SK-N-SH treated with all-trans-retinoic acid at 6 μM for 48 hours (cell line): ENCODE data around the gene CRYBA4.

ENCODE experiments used
- ATAC-seq: fragments of 200-7000 bp; cut with Tn5 transposase; 3 replicates; pipeline ENCODE4 v1.9.1; 2020; ENCODE audit warnings: mild to moderate bottlenecking, moderate library complexity
- ARNTL ChIP-seq: fragments of 450-650 bp; formaldehyde crosslinking; IDR thresholded peaks from 2 replicates; pipeline ENCODE4 v1.5.0; 2020; ENCODE audit warnings: low read depth, mild to moderate bottlenecking, moderate library complexity, borderline replicate concordance
- BACH2 ChIP-seq: fragments of 250-450 bp; sonication (Bioruptor Pico); IDR thresholded peaks from 2 replicates; pipeline ENCODE4 v1.9.0; 2021; ENCODE audit warnings: mild to moderate bottlenecking, borderline replicate concordance
- CSDC2 ChIP-seq: fragments of 250-450 bp; sonication (Bioruptor Pico); IDR thresholded peaks from 2 replicates; pipeline ENCODE4 v1.5.0; 2020; ENCODE audit warnings: mild to moderate bottlenecking, moderate library complexity
- CSRNP3 ChIP-seq: fragments of 250-450 bp; sonication (Bioruptor Pico); IDR thresholded peaks from 2 replicates; pipeline ENCODE4 v1.5.1; 2021; ENCODE audit warnings: mild to moderate bottlenecking, moderate library complexity
- ISL1 ChIP-seq: fragments of 250-450 bp; sonication (Bioruptor Pico); IDR thresholded peaks from 2 replicates; pipeline ENCODE4 v2.1.2; 2022; ENCODE audit warnings: mild to moderate bottlenecking, moderate library complexity
- PPARA ChIP-seq: fragments of 250-450 bp; sonication (Bioruptor Pico); IDR thresholded peaks from 2 replicates; pipeline ENCODE4 v1.5.0; 2020; ENCODE audit warnings: mild to moderate bottlenecking, borderline replicate concordance
- RARB ChIP-seq: fragments of 250-450 bp; sonication (Bioruptor Pico); IDR thresholded peaks from 2 replicates; pipeline ENCODE4 v1.8.0; 2021; ENCODE audit warnings: mild to moderate bottlenecking, moderate library complexity
- SNAI2 ChIP-seq: fragments of 250-450 bp; sonication (Bioruptor Pico); IDR thresholded peaks from 2 replicates; pipeline ENCODE4 v1.5.0; 2020; ENCODE audit warnings: mild to moderate bottlenecking, moderate library complexity
- TCF4 ChIP-seq: fragments of 250-450 bp; sonication (Bioruptor Pico); IDR thresholded peaks from 2 replicates; pipeline ENCODE4 v1.8.0; 2021; ENCODE audit warnings: mild to moderate bottlenecking, moderate library complexity, borderline replicate concordance
- TOX ChIP-seq: fragments of 250-450 bp; sonication (Bioruptor Pico); IDR thresholded peaks from 2 replicates; pipeline ENCODE4 v1.8.0; 2021; ENCODE audit warnings: mild to moderate bottlenecking, moderate library complexity, borderline replicate concordance
- ZC3H10 ChIP-seq: fragments of 250-450 bp; sonication (Bioruptor Pico); IDR thresholded peaks from 2 replicates; pipeline ENCODE4 v1.5.1; 2021; ENCODE audit warnings: mild to moderate bottlenecking, moderate library complexity
- ZFP3 ChIP-seq: fragments of 250-450 bp; sonication (Bioruptor Pico); IDR thresholded peaks from 2 replicates; pipeline ENCODE4 v1.5.0; 2020; ENCODE audit warnings: mild to moderate bottlenecking, moderate library complexity
- ZFP30 ChIP-seq: fragments of 450-650 bp; formaldehyde crosslinking; IDR thresholded peaks from 2 replicates; pipeline ENCODE4 v1.5.0; 2022; ENCODE audit warnings: mild to moderate bottlenecking, moderate library complexity
- ZNF565 ChIP-seq: fragments of 450-650 bp; formaldehyde crosslinking; conservative IDR thresholded peaks from 2 replicates; pipeline ENCODE4 v1.5.0; 2020; ENCODE audit warnings: low read depth, mild to moderate bottlenecking, moderate library complexity
- ZNF70 ChIP-seq: fragments of 450-650 bp; formaldehyde crosslinking; IDR thresholded peaks from 2 replicates; pipeline ENCODE4 v1.5.0; 2020; ENCODE audit warnings: mild to moderate bottlenecking, moderate library complexity
- TF ChIP-seq, protein P1 (sequence below): fragments of 250-450 bp; sonication (Bioruptor Pico); IDR thresholded peaks from 2 replicates; pipeline ENCODE4 v1.5.0; 2020; ENCODE audit warnings: mild to moderate bottlenecking, moderate library complexity
- TF ChIP-seq, protein P2 (sequence below): fragments of 250-450 bp; sonication (Bioruptor Pico); IDR thresholded peaks from 2 replicates; pipeline ENCODE4 v1.5.1; 2020; ENCODE audit warnings: low read depth, mild to moderate bottlenecking, moderate library complexity
- TF ChIP-seq, protein P3 (sequence below): fragments of 250-450 bp; sonication (Bioruptor Pico); IDR thresholded peaks from 2 replicates; pipeline ENCODE4 v1.8.0; 2020; ENCODE audit warnings: mild to moderate bottlenecking, moderate library complexity, borderline replicate concordance

Gene CRYBA4

DNA sequence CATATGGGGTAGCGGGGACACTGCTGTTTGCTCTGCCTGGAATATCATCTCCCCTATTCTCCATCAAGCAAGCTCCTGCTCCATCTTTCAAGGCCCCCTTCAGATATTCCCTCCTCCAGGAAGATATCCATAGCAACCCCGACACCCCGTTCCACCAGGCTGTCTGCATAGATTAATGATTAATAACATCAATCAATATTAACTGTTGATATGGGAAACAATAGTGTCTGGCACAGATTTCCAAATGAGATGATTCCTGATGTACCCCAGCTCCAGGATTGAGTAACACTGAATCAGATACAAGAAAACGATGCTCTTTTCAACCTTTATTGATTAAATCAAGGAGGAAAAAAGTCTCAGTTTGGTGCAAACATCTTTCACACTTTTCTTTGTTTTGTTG, 24.3 kb upstream of the CRYBA4 start:
- TF ChIP-seq CSRNP3 (CRISPR knock-in tag), result no peak
- TF ChIP-seq, protein P1, sequence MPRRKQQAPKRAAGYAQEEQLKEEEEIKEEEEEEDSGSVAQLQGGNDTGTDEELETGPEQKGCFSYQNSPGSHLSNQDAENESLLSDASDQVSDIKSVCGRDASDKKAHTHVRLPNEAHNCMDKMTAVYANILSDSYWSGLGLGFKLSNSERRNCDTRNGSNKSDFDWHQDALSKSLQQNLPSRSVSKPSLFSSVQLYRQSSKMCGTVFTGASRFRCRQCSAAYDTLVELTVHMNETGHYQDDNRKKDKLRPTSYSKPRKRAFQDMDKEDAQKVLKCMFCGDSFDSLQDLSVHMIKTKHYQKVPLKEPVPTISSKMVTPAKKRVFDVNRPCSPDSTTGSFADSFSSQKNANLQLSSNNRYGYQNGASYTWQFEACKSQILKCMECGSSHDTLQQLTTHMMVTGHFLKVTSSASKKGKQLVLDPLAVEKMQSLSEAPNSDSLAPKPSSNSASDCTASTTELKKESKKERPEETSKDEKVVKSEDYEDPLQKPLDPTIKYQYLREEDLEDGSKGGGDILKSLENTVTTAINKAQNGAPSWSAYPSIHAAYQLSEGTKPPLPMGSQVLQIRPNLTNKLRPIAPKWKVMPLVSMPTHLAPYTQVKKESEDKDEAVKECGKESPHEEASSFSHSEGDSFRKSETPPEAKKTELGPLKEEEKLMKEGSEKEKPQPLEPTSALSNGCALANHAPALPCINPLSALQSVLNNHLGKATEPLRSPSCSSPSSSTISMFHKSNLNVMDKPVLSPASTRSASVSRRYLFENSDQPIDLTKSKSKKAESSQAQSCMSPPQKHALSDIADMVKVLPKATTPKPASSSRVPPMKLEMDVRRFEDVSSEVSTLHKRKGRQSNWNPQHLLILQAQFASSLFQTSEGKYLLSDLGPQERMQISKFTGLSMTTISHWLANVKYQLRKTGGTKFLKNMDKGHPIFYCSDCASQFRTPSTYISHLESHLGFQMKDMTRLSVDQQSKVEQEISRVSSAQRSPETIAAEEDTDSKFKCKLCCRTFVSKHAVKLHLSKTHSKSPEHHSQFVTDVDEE (CRISPR knock-in tag), result no peak
- no peak for TF ChIP-seq BACH2 (CRISPR knock-in tag)
- TF ChIP-seq PPARA (CRISPR knock-in tag), result no peak
- TF ChIP-seq RARB, result no peak
- TF ChIP-seq ZFP30 (CRISPR knock-in tag), result no peak
- TF ChIP-seq SNAI2 (CRISPR knock-in tag), result no peak
- no peak for TF ChIP-seq ISL1 (CRISPR knock-in tag)
- TF ChIP-seq ZC3H10 (CRISPR knock-in tag), result no peak
- no peak for TF ChIP-seq ZNF565 (CRISPR knock-in tag)
- no peak for TF ChIP-seq CSDC2
- TF ChIP-seq, protein P2, sequence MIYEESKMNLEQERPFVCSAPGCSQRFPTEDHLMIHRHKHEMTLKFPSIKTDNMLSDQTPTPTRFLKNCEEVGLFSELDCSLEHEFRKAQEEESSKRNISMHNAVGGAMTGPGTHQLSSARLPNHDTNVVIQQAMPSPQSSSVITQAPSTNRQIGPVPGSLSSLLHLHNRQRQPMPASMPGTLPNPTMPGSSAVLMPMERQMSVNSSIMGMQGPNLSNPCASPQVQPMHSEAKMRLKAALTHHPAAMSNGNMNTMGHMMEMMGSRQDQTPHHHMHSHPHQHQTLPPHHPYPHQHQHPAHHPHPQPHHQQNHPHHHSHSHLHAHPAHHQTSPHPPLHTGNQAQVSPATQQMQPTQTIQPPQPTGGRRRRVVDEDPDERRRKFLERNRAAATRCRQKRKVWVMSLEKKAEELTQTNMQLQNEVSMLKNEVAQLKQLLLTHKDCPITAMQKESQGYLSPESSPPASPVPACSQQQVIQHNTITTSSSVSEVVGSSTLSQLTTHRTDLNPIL (CRISPR knock-in tag), result no peak
- no peak for TF ChIP-seq ARNTL (CRISPR knock-in tag)
- no peak for TF ChIP-seq TCF4 (CRISPR knock-in tag)
- no peak for TF ChIP-seq ZFP3 (CRISPR knock-in tag)
- TF ChIP-seq, protein P3, sequence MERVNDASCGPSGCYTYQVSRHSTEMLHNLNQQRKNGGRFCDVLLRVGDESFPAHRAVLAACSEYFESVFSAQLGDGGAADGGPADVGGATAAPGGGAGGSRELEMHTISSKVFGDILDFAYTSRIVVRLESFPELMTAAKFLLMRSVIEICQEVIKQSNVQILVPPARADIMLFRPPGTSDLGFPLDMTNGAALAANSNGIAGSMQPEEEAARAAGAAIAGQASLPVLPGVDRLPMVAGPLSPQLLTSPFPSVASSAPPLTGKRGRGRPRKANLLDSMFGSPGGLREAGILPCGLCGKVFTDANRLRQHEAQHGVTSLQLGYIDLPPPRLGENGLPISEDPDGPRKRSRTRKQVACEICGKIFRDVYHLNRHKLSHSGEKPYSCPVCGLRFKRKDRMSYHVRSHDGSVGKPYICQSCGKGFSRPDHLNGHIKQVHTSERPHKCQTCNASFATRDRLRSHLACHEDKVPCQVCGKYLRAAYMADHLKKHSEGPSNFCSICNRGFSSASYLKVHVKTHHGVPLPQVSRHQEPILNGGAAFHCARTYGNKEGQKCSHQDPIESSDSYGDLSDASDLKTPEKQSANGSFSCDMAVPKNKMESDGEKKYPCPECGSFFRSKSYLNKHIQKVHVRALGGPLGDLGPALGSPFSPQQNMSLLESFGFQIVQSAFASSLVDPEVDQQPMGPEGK (CRISPR knock-in tag), result no peak
- TF ChIP-seq TOX (CRISPR knock-in tag), result no peak
- ATAC-seq, result no peak

DNA sequence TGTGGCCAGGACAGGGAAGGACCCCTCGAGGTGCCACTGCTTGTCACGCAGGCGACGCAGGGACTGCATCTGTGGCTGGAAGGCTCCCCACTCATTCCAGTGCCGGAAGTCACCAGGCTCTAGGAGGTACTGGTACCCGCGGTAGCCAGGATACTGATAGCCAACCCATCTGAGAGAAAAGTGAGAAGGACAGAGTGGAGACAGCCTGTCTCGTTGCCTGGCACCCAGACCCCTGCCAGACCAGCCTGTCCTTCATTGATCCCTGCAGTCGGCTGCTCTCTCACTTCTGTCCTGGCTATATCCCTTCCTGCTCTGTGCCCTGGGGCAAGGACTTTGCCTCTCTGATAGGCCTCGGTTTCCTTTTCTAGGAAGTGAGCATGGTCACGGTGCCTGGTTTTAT, 22.3 kb upstream of the CRYBA4 start:
- TF ChIP-seq ZNF565 (CRISPR knock-in tag) (no peak), PPARA (CRISPR knock-in tag) (no peak), TOX (CRISPR knock-in tag) (no peak), ZNF70 (CRISPR knock-in tag) (no peak), ARNTL (CRISPR knock-in tag) (no peak), CSRNP3 (CRISPR knock-in tag) (no peak), ISL1 (CRISPR knock-in tag) (no peak)
- TF ChIP-seq, protein P1 (CRISPR knock-in tag), result no peak
- ATAC-seq, result peak; percentile 31; the same call in 1 of the 3 replicates
